CD4-positive, alpha-beta T cell treated with Interleukin-4 for 4 hours (primary cell): ENCODE measurements around the gene PAPOLG.

Experiments
- DNase-seq: peaks from one replicate; pipeline ENCODE4 v3.0.0-alpha.2; 2020

PAPOLG gene

DNA sequence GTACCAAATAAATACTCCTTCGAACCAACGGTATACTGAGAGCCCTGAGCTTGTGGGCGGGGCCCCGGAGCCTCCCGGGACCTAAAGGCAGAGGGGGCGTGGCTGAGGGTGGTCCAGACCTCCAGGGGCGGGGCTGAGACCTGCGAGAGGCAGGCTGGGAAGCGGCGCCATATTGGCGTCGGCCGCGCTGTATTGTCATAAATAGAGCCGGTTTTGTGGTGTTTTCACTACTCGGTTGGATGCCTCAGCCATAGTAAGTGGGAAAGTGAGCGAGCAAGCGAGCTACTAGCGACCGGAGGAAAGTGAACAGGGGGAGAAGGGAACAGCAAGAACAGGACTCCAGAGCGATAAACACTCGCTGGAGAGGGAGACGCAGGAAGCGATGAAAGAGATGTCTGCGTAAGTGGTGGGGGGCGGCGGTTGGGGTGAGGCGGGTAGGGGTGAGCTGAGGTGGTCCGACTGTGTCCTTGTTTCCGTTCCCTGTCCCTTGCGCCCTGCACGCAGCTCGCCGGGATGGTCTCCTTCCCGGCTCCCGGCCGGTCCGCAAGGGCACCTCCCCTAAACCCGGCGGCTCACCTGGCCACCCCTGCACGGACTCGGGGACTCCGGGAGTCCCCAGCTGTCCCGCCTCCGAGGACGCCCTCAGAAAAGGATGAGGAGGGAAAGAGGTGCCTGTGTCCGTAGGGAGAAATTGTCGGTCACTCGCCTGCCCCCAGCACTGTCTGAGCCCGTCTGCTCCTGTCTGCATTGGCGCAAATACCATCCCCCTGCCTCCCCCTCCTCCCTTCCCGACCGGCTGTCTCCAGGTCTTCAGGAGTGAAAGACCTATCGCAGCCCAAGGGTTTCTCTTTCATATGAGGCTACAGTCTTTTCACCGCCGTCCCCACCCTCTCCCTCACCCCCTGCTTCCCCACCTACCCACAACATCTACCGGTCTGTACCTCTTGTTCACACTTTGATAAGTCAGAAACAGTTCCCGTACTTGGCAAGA lies at the start of gene PAPOLG:
TSS of gene PAPOLG (plus strand) at position 172 of the 991 bp plus-strand sequence. CDS start at position 383, 211 bp downstream.
- peak; percentile 93 for DNase-seq

- DNase-seq = peak; percentile 40
Measured at GRCh38 chr2:60707750-60708371, 48.2 kb upstream of the PAPOLG start.

- DNase-seq = no peak
Measured at GRCh38 chr2:60708630-60709320, 47.3 kb upstream of the PAPOLG start.

DNA sequence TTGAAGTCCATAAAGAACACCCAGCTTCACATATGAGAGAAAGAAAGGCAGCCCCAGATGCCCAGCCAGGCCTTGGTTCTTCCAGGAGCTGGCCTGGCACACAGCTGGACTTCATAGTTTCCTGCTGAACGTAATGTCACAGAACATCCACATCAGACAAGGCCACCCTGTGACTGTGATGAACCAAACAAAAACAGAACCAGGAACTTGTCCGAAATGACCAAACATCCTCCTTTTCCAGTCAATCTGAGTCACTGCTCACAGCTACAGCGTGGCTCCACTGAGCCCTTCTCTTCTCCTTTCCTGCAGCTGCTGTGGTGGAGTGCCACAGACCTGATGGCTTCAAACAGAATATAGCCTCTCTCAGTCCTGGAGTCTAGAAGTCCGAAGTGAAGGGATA lies 45.4 kb upstream of the PAPOLG start:
- no peak for DNase-seq

DNA sequence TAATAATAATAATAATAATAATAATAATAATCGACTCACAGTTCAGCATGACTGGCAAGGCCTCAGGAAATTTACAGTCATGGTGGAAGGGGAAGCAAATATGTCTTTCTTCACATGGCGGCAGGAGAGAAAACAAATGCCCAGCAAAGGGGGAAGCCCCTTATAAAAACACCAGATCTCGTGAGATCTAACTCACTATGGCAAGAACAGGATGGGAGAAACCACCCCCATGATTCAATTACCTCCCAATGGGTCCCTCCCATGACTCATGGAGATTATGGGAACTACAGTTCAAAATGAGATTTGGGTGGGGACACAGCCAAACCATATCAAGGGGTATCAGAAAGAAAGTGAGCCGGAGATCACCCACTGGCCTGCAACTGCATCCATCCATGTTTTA lies 40.5 kb upstream of the PAPOLG start:
- no peak for DNase-seq

DNA sequence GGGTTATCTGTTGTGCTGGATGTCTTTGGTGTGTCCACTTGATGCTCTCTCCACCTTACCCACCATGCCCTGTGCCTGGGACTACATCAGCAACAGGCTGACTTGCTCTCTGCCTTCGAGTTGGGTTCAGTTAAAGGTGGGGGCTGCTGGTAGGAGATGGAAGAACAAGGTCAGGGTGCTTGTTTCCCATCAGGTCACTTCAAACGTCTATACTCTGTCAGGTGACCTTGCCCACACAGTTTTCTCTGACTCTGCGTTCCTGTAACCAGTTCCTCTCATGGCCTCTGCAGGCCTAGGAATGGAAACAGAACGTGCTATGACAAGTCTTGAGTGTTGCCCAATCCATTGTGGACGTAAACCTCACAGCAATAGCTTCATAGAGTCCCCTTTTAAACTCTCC lies 38.4 kb upstream of the PAPOLG start:
- DNase-seq = no peak

GRCh38 chr2:60719331-60719730 lies 36.7 kb upstream of the PAPOLG start:
- DNase-seq = no peak

- no peak for DNase-seq
Measured at GRCh38 chr2:60725466-60725865, 30.6 kb upstream of the PAPOLG start.

DNA sequence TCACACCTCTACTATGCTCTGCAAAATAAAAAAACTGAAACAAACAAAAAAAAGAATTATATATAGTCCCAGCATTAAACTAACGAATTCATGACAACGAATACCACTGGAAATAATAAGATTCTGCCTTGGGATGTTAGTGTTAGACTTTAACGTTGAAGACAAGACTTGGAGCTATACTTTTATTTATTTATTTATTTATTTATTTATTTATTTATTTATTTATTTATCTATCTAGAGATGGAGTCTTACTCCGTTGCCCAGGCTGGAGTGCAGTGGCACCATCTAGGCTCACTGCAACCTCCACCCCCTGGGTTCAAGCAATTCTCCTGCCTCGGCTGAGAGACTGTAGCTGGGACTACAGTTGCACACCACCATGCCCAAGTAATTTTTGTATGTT lies 27.2 kb upstream of the PAPOLG start:
- DNase-seq = no peak

DNA sequence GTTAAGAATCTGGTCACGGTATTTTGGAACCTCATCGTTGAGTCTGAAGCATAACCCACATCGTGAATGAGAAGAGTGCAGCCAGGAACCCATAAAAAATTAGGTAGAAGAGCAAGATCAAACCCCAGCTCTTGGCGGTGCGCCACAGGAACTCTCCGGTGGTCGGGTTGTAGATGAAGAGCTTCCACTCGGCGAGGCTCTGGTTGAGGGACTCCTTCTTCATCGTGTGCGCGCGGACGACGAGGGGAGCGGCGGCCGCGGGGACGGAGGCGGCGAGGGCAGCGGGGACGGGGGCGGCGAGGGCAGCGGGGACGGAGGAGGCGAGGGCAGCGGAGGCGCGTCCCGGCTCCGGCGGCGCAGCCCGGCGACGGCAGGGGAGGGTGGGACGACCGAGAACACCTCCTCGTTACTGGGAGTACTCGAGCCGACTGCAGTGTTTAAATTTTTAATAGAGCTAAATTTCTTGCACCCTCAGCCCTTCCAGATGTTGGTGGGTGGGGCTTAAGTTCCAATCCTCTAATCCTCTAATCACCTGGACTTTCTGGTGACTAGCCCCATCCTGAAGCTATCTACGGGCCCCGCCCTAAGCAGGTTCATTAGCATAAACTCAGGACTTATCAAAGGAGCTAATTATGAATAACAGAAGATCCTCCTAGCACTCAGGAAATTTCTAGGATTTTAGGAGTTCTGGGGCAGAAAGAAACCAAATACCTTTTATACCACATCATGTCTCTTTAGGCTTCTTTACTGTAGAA lies 20.4 kb upstream of the PAPOLG start:
- DNase-seq = peak; percentile 11

- no peak for DNase-seq
Measured at GRCh38 chr2:60738679-60739078, 17.4 kb upstream of the PAPOLG start.

- DNase-seq = no peak
Measured at GRCh38 chr2:60739156-60739555, 16.9 kb upstream of the PAPOLG start.

GRCh38 chr2:60741576-60741975 lies 14.5 kb upstream of the PAPOLG start:
- DNase-seq = no peak

GRCh38 chr2:60742419-60742818 lies 13.6 kb upstream of the PAPOLG start:
- no peak for DNase-seq

DNA sequence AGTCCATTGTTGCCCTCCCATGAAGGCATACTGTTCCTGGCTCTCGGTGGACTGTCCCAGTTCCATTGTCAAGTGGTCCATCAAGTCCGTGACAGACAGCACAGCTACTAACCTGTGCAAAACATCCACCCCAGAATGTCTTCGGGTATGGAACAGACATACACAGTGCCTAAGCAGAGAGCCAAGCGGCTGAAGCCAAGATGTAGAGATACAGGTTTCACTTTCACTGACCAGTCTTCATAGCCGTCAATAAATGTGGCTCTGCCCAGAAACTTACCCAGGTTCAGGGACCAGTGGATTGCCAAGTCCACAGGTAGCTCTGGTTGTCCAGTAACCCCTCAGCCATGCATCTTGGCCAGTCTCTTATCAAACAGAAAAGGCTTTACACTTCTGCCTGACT lies 10.7 kb upstream of the PAPOLG start:
- no peak for DNase-seq

DNA sequence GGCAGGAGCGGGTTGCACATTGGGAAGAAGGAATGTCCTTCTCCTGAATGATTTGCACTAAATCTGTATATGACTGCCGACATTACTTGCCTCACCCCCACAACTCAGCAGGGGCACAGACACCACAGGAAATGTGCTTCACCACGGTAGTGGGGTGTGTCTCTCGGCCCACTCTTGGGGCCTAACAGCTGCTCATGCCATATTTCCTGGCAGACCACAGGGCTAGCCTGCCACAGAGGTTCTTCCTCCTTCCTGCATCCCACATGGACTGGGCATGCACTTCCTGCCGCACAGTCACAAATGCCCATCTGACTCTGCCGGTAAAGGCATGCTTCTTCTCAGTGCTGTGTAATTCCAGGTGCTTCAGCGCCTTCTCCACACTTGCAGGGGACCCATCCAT lies 10.3 kb upstream of the PAPOLG start:
- DNase-seq = peak; percentile 10

DNA sequence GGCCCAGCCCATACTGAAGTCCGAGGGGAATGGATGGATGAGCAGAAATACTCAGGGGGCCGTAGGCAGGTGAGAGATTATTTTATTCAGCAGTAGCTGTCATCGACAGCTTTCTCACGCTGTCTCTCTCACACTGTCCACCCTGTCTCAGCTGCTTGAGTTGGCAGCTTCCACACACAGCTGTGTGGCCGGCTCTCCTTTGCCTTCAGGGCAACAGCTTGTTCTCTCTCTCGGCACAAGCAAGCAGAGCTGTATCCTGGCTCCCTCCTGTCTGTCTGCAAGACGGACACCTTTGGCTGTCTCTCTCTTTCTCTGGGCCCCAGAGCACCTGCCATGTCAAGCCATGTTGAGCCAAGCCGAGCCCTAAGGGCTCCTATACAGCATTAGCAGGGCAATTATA lies 9.8 kb upstream of the PAPOLG start:
- DNase-seq = no peak

DNA sequence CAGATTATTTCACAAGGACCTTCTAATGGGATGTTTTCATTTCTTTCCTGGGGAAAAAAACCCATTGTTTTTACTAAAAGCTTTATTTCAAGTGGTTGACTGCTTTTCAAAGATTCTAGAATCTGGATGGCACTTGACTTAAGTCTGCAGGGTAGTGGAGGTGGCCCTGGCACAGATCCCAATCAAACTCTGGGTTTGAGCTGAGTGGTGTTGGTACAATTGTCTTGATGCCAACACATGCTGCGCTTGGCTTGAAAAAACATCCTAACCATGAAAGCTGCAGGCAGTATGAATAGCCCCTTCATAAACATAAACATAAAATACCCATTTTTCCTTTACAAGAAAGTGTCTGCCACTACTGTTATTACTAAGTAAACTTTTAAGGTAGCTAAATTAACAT lies 3.6 kb downstream of the PAPOLG start:
- DNase-seq = no peak

DNA sequence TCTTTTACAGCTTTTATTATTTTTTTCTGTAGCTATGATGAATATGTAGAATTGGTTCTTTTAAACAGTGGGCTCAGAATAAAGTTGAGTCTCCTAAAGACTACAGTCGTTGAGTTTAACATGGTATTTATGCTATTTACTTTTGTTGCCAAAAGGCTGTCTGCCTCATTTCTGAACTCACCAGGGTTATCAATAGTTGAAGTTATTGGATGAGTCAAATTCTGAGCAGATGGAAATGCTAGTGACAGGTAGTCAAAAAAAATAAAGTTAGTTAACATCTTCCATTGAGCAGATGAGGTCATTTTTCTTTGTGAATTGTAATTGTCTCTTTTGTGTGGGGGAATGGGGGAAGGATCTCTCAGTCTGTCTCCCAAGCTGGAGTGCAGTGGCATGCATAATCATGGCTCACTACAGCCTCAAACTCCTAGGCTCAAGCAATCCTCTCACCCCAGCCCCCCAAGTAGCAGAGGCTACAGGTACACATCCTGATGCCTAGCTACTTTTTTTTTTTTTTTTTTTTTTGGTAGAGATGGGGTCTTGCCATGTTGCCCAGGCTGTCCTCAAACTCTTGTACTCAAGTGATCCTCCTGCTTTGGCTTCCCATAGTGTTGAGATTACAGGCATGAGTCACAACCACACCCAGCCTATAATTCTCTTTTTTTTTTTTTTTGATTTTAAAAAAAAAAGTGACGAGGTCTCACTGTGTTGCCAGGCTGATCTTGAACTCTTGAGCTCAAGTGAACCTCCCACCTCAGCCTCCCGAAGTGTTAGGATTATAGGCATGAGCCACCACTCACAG lies 8.9 kb downstream of the PAPOLG start:
- DNase-seq = no peak

DNA sequence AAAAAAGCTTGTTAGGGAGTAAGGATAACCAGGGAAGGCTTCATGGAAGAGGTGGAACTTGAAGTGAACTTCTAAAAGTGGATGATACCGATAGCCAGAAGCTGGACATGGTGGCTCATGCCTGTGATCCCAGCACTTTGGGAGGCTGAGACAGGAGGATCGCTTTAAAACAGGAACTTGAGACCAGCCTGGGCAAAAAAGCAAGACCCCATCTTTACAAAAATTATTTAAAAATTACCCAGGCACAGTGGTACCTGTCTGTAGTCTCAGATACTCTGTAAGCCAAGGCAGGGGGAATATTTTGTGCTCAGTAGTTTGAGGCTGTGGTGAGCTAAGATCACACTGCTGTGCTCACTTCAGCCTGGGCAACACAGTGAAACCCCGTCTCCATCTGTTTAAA lies 10.2 kb downstream of the PAPOLG start:
- DNase-seq = no peak

GRCh38 chr2:60771508-60771907 lies 15.4 kb downstream of the PAPOLG start:
- no peak for DNase-seq

DNA sequence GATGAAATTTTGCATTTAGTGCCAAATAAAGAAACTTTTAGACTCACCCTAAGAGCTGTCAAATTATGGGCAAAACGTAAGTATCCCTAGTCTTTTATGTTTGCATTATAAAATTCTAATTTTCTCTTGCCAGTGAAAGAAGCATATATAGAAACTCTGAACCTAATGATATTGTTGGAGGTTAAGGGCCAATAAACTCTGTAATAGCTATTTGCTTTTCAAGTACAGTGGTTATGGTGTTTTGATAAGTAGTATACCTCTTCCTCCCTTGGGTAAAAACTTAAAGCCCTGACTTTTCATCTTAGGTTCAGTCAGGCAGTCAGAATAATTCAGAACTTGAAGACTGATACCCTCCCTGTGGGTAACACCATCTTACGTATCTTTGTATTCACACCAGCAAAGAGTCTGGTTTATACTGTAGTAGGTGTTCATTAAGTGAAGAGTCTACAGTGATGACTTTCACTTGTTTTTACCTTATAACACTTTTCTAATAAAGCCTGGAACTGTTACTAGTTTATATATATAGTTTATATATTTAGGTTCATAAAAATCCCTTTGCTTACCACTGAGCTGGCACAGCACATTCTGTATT lies 19.1 kb downstream of the PAPOLG start:
- DNase-seq = no peak
